ENCODE results near the gene MYOM1. TPM values are rescaled to one million over a fixed set of nuclear protein-coding genes. Genes with fewer than 3 reads are reported as not detected.
"Not testable (repeated sequence)": the region's sequence is repeated elsewhere in the genome, so short reads cannot be mapped to it uniquely, and the experiment has no call there.

Gene MYOM1
- total RNA-seq, 4 donors from 2014 or later, result 1.3 to 29.7 (median 3.1) TPM

DNA sequence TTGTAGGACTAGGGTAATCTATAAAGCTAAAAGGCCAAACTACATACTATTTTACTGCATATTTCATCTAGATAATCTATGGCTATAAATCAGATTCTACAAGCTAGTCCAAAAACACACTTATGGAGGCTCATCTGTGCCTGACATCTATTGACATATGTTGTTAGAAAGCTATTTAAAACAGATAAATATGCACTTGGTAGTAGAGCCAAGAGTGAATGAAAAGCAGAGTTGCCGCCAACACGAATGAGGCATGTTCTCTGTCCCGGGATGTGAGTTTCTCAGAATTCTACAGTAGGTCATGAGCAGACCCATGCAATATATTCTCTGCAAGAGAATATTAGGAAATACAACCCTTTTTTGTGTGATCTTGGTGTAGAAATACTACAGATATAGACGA lies 140.1 kb downstream of the MYOM1 start:
- no peak for DNase-seq
- H3K27ac ChIP-seq, result no peak overlapping the region
- TF ChIP-seq CTCF (IDR thresholded peaks at IDR 0.05) (no peak), POLR2A (IDR thresholded peaks at IDR 0.05) (no peak)

DNA sequence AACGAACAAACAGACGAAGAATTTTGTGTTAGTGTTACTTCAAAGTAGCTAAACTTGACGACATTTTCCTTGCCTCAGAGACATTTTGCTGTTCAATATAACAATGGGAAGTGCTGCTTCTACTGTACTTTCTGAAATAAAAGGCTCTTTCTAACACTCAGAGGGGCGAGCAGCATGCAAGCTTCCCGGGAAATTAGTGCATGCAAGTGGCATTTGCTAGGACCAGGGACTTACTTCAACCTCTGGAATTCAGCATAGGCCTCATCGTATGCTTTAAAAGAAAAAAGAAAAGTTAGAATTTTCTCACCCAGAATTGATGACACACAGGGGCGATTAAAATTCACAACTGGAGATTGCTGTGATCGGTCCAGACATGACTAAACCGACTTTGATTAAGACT lies 144.3 kb downstream of the MYOM1 start:
- Histone ChIP-seq H3K4me1 (peaks cover 0 to 8% (median 0%) of the 10 kb centered on the region in 4 donors), H3K9me3 (no peaks in the 10 kb centered on the region), H3K27me3 (no peaks in the 10 kb centered on the region), H3K36me3 (no peaks in the 10 kb centered on the region), H3K27ac (no peak overlapping the region), H3K4me3 (no peak overlapping the region)
- no peak for DNase-seq
- TF ChIP-seq CTCF (IDR thresholded peaks at IDR 0.05), result no peak
- TF ChIP-seq POLR2A (IDR thresholded peaks at IDR 0.05), result no peak

More for the DNA sequence above, 140.1 kb downstream of the MYOM1 start:
- H3K36me3 ChIP-seq, result no peaks in the 10 kb centered on the region
- H3K4me3 ChIP-seq, result no peak overlapping the region
- H3K9me3 ChIP-seq, result no peaks in the 10 kb centered on the region
- H3K4me1 ChIP-seq, result no peaks in the 10 kb centered on the region
- no peaks in the 10 kb centered on the region for H3K27me3 ChIP-seq

GRCh38 chr18:3074087-3074486 lies 145.7 kb downstream of the MYOM1 start:
- peaks cover 0 to 8% (median 0%) of the 10 kb centered on the region in 4 donors for H3K4me1 ChIP-seq
- no peaks in the 10 kb centered on the region for H3K9me3 ChIP-seq
- no peaks in the 10 kb centered on the region for H3K36me3 ChIP-seq
- H3K27me3 ChIP-seq, result no peaks in the 10 kb centered on the region
- DNase-seq, result peak in 2 of 3 donors; percentile 57 to 58
- TF ChIP-seq CTCF (IDR thresholded peaks at IDR 0.05), result no peak
- no peak for TF ChIP-seq POLR2A (IDR thresholded peaks at IDR 0.05)
- H3K27ac ChIP-seq, result peak overlapping the region in 2 of 4 donors; percentile 35
- no peak overlapping the region for H3K4me3 ChIP-seq

DNA sequence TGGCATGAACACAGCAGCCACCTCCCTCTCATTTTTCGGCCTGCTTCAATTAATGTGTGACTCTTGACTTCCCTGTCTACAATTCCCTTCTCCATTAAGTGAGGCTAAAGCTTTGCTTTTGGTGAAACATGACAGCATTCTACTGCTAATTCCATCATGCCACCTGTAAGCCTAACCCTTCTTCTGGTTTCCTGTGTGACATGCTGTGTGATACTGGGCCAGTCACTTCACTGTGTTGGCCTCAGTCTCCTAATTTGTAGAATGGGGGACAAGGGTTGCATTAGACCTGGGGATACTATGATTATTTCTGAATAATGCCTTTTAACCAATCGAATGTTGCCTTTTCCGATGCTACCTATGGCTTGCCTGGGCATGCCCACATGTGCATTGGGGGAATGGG lies 146.4 kb downstream of the MYOM1 start:
- H3K27ac ChIP-seq, H3K4me3 ChIP-seq, H3K4me1 ChIP-seq, DNase-seq, H3K36me3 ChIP-seq, H3K9me3 ChIP-seq, H3K27me3 ChIP-seq: not testable (repeated sequence)

DNA sequence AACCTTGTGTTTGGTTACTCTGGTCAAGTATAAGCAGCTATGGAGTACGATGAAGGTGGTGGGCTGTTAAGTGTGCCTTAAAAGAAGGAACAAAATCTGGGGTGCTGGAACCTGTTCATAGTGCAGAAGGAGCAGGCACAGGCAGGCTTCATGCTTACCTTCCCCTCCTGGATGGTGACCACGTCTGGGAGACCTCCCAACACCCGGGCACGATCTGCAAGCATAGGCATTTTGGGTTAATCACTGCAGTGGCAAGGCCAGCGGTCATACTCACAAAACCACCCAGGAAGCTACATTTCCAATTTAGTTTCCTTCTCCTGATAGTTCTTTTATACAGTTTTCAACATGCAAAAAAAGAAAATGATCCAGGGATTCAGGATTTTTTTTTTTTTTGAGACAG lies 148.1 kb downstream of the MYOM1 start:
- Histone ChIP-seq H3K36me3 (no peaks in the 10 kb centered on the region), H3K4me3 (no peak overlapping the region), H3K4me1 (peaks cover 0 to 8% (median 1%) of the 10 kb centered on the region in 4 donors), H3K27me3 (no peaks in the 10 kb centered on the region), H3K27ac (no peak overlapping the region), H3K9me3 (no peaks in the 10 kb centered on the region)
- DNase-seq, result no peak
- TF ChIP-seq POLR2A (IDR thresholded peaks at IDR 0.05) (no peak), CTCF (IDR thresholded peaks at IDR 0.05) (no peak)

DNA sequence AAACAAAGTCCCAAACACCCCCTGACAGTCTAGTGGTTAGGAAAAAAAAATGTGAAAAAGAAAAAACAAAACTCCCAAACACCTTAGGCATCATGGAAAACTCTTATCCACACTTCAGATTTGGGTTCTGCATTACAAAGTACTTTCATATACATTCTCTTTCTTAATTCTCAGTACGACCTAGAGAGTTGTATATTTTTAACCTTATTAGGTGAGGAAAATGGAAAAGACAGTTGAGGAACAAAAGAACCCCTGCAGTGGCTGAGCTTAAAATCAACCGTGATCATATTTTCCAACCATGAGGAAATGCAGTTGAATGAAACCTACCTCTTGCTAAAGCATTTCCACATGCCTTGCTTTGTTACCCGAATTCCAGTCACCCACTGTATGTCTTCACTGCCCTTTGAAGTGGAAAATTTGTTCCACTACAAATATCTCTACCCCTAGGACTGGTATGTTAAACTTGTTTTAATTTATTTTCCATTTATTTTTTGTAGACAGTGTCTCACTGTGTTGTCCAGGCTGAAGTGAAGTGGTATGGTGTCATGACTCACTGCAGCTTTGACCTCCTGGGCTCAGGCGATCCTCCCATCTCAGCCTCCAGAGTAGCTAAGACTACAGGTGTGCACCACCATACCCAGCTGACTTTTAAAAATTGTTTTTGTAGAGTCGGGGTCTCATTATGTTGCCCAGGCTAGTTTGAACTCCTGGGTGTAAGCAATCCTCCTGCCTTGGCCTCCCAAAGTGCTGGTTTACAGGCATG lies 149.9 kb downstream of the MYOM1 start:
- Histone ChIP-seq H3K9me3 (no peaks in the 10 kb centered on the region), H3K27me3 (no peaks in the 10 kb centered on the region), H3K27ac (no peak overlapping the region), H3K36me3 (no peaks in the 10 kb centered on the region), H3K4me1 (peaks cover 0 to 8% (median 1%) of the 10 kb centered on the region in 4 donors), H3K4me3 (no peak overlapping the region)
- peak in 1 of 3 donors; percentile 28 for DNase-seq
- TF ChIP-seq POLR2A (IDR thresholded peaks at IDR 0.05) (no peak), CTCF (IDR thresholded peaks at IDR 0.05) (no peak)

Measured in Peyer's patch (tissue), 4 donors.